ENCODE data around the gene DEAF1. TPM values are rescaled to one million over a fixed set of nuclear protein-coding genes. Genes with fewer than 3 reads are reported as not detected.

The DEAF1 gene
- total RNA-seq, 1 experiment from 2014 or later = 33.9 TPM

GRCh38 chr11:614021-614622 is 80.9 kb downstream of the DEAF1 start:
- peaks cover 18 to 26% of the 10 kb centered on the region in 2 experiments; a peak in 3 of 4 replicates for H3K36me3 ChIP-seq (ENCODE audit: control insufficient read depth in 1 of 2, insufficient read depth in 2 of 2, low read length in 2 of 2)
- peaks cover 8 to 42% of the 10 kb centered on the region in 2 experiments for H3K4me1 ChIP-seq (ENCODE audit: control insufficient read depth in 1 of 2, insufficient read depth in 2 of 2, low read length in 2 of 2)
- no peak for ATAC-seq
- peak overlapping the region; percentile 69 for H3K27ac ChIP-seq (ENCODE audit: low read depth, low read length)
- peak overlapping the region; percentile 41 for H3K4me2 ChIP-seq (ENCODE audit: low read length)
- peaks cover 13% of the 10 kb centered on the region; the same call in 1 of the 2 replicates for H4K20me1 ChIP-seq (ENCODE audit: insufficient read depth)
- H3K9ac ChIP-seq (ENCODE audit: low read length) = peak overlapping the region; percentile 27
- no peaks in the 10 kb centered on the region for H3K9me2 ChIP-seq (ENCODE audit: insufficient read depth)
- no peaks in the 10 kb centered on the region for H3K9me3 ChIP-seq (ENCODE audit: control insufficient read depth in 1 of 2, insufficient read depth in 1 of 2, low read depth in 1 of 2, low read length in 2 of 2)
- no peak for DNase-seq (ENCODE audit: low read depth, low spot score)
- H2AFZ ChIP-seq (ENCODE audit: low read depth, low read length, poor library complexity, severe bottlenecking) = no peak overlapping the region
- BruUV-seq (replicated peaks) = no TSS peak
- ChIA-PET CTCF (interaction anchor here (1.8 kb wide), 1 partner anchor 59 kb away, joined by 4 read pairs; no protein-coding TSS in a partner anchor), RAD21 (ENCODE audit: low non-redundant PET in 1 of 2, low total read pairs in 2 of 2, uncharacterized antibody in 2 of 2, unreplicated experiment in 2 of 2) (no interaction called here), POLR2A (interaction anchor here (1.7 kb wide), 1 partner anchor 38 kb away, joined by 4 read pairs; the partner anchor contains the start of gene PHRF1)
- H3K79me2 ChIP-seq (ENCODE audit: insufficient read depth, low read length) = peaks cover 27% of the 10 kb centered on the region; the same call in 1 of the 2 replicates
- H3K4me3 ChIP-seq (replicated peaks in 1 of 2; ENCODE audit: low read depth in 1 of 2, low read length in 2 of 2) = no peak overlapping the region
- intact Hi-C loops (cut with micrococcal nuclease) = no loop called here
- no peak for TF ChIP-seq ELF1 (IDR thresholded peaks at IDR 0.05; ENCODE audit: borderline replicate concordance, low read depth)
- TF ChIP-seq MAX (IDR thresholded peaks at IDR 0.05) = no peak
- TF ChIP-seq EZH2 (IDR thresholded peaks at IDR 0.05) = no peak
- no peak for TF ChIP-seq ATF3 (IDR thresholded peaks at IDR 0.05)
- no peak for TF ChIP-seq SIN3A (IDR thresholded peaks at IDR 0.05; ENCODE audit: low read depth)
- no peaks in the 10 kb centered on the region for H3K27me3 ChIP-seq (ENCODE audit: insufficient read depth, low read length)

GRCh38 chr11:613369-613968 is 81.6 kb downstream of the DEAF1 start:
- BruUV-seq (replicated peaks) = no TSS peak
- POLR2A ChIA-PET = interaction anchor here (0.6 to 1.0 kb wide), 2 partner anchors 59 to 183 kb away, joined by 3 read pairs; no protein-coding TSS in a partner anchor
- TF ChIP-seq POLR2AphosphoS5 (IDR thresholded peaks at IDR 0.05; ENCODE audit: low read depth, low read length) = peak; percentile 5; the same call in 1 of the 2 replicates
- TF ChIP-seq POLR2A (IDR thresholded peaks at IDR 0.05; ENCODE audit: borderline replicate concordance, extremely low read depth, insufficient read depth, insufficient read length) = no peak
- Histone ChIP-seq H3K4me3 (replicated peaks in 1 of 2; ENCODE audit: low read depth in 1 of 2, low read length in 2 of 2) (no peak overlapping the region), H3K79me2 (ENCODE audit: insufficient read depth, low read length) (peaks cover 27% of the 10 kb centered on the region; the same call in 1 of the 2 replicates), H3K4me1 (ENCODE audit: control insufficient read depth in 1 of 2, insufficient read depth in 2 of 2, low read length in 2 of 2) (peaks cover 8 to 42% of the 10 kb centered on the region in 2 experiments), H3K4me2 (ENCODE audit: low read length) (peak overlapping the region; percentile 41), H4K20me1 (ENCODE audit: insufficient read depth) (peaks cover 13% of the 10 kb centered on the region; the same call in 1 of the 2 replicates), H2AFZ (ENCODE audit: low read depth, low read length, poor library complexity, severe bottlenecking) (no peak overlapping the region), H3K9ac (ENCODE audit: low read length) (peak overlapping the region; percentile 27), H3K36me3 (ENCODE audit: control insufficient read depth in 1 of 2, insufficient read depth in 2 of 2, low read length in 2 of 2) (peaks cover 18 to 26% of the 10 kb centered on the region in 2 experiments; a peak in 3 of 4 replicates), H3K27ac (ENCODE audit: low read depth, low read length) (peak overlapping the region; percentile 47; the same call in 1 of the 2 replicates), H3K27me3 (ENCODE audit: insufficient read depth, low read length) (no peaks in the 10 kb centered on the region), H3K9me3 (ENCODE audit: control insufficient read depth in 1 of 2, insufficient read depth in 1 of 2, low read depth in 1 of 2, low read length in 2 of 2) (no peaks in the 10 kb centered on the region), H3K9me2 (ENCODE audit: insufficient read depth) (no peaks in the 10 kb centered on the region)
- ATAC-seq (peak; percentile 40), DNase-seq (ENCODE audit: low read depth, low spot score) (peak; percentile 59)
- CTCF ChIA-PET = interaction anchor here (0.6 to 1.8 kb wide), 2 partner anchors 59 to 113 kb away, joined by 4 to 5 read pairs; no protein-coding TSS in a partner anchor
- intact Hi-C loops (cut with micrococcal nuclease) = loop anchor here (2.0 kb wide), 1 partner anchor 37 kb away; the partner anchor contains the start of gene PHRF1
- RAD21 ChIA-PET (ENCODE audit: low non-redundant PET in 1 of 2, low total read pairs in 2 of 2, uncharacterized antibody in 2 of 2, unreplicated experiment in 2 of 2) = no interaction called here

All from HCT116 (cell line).